Fibroblast of the aortic adventitia (primary cell): ENCODE data around the gene RPS6KB2. TPM values are rescaled to one million over a fixed set of nuclear protein-coding genes. Genes with fewer than 3 reads are reported as not detected.

Source experiments
- DNase-seq: peaks from one replicate; pipeline ENCODE4 v3.0.0-alpha.2; 2010; ENCODE audit warnings: low read depth
- H3K4me3 ChIP-seq: 2 replicates; pipeline ENCODE4 v1.5.1; 2011; ENCODE audit warnings: low read depth, mild to moderate bottlenecking, control low read depth, low read length, moderate library complexity
- CTCF ChIP-seq: IDR thresholded peaks from 2 replicates; pipeline ENCODE4 v1.5.1; 2011; ENCODE audit warnings: mild to moderate bottlenecking, low read length, control low read depth, inconsistent platforms; ENCODE audit not compliant: insufficient read depth
- total RNA-seq: library from RNA; depleted of rRNA; stranded (reverse); fragments of >200 nt; gene quantifications from 2 replicates; pipeline ENCODE4 v1.2.3, GENCODE V29; 2012; ENCODE audit warnings: low replicate concordance

The RPS6KB2 gene
- total RNA-seq, 1 donor, result 35.6 TPM

GRCh38 chr11:67404515-67405195 lies 23.6 kb upstream of the RPS6KB2 start:
- H3K4me3 ChIP-seq, result no peak overlapping the region
- no peak for DNase-seq
- TF ChIP-seq CTCF, result no peak

GRCh38 chr11:67405196-67405567 lies 23.1 kb upstream of the RPS6KB2 start:
- no peak for DNase-seq

GRCh38 chr11:67405688-67406339 lies 22.5 kb upstream of the RPS6KB2 start:
- no peak for DNase-seq
- H3K4me3 ChIP-seq, result no peak overlapping the region
- TF ChIP-seq CTCF, result no peak

More at GRCh38 chr11:67405196-67405567, 23.1 kb upstream of the RPS6KB2 start:
- no peak overlapping the region for H3K4me3 ChIP-seq
- no peak for TF ChIP-seq CTCF

- TF ChIP-seq CTCF, result no peak
- no peak for DNase-seq
- no peak overlapping the region for H3K4me3 ChIP-seq
These were observed 21.8 kb upstream of the RPS6KB2 start for GRCh38 chr11:67406420-67406968.

GRCh38 chr11:67406969-67407687 lies 21.2 kb upstream of the RPS6KB2 start:
- DNase-seq, result no peak
- no peak overlapping the region for H3K4me3 ChIP-seq
- TF ChIP-seq CTCF, result no peak

- H3K4me3 ChIP-seq, result no peak overlapping the region
- no peak for TF ChIP-seq CTCF
- DNase-seq, result no peak
These were observed 20.6 kb upstream of the RPS6KB2 start for GRCh38 chr11:67407688-67408163.
